GM12872 (cell line): ENCODE data around the gene BPHL.

Source experiments
- CTCF ChIP-seq: IDR thresholded peaks from 3 replicates; pipeline ENCODE4 v1.5.1; 2011; ENCODE audit warnings: low read depth, mild to moderate bottlenecking, low read length, moderate library complexity; ENCODE audit not compliant: insufficient read depth

The BPHL gene

GRCh38 chr6:3079682-3080081 is 38.8 kb upstream of the BPHL start:
- no peak for TF ChIP-seq CTCF

- no peak for TF ChIP-seq CTCF
These were observed 36.6 kb upstream of the BPHL start for GRCh38 chr6:3081960-3082359.

- TF ChIP-seq CTCF: no peak
These were observed 33.4 kb upstream of the BPHL start for GRCh38 chr6:3085074-3085473.

- TF ChIP-seq CTCF: no peak
These were observed 32.1 kb upstream of the BPHL start for GRCh38 chr6:3086282-3086946.

- no peak for TF ChIP-seq CTCF
These were observed 30.1 kb upstream of the BPHL start for GRCh38 chr6:3088446-3088845.

GRCh38 chr6:3088968-3089367 is 29.5 kb upstream of the BPHL start:
- TF ChIP-seq CTCF: no peak

GRCh38 chr6:3090013-3090412 is 28.5 kb upstream of the BPHL start:
- TF ChIP-seq CTCF: no peak
